Measurements from ENCODE around the gene SHANK2.

SHANK2 gene

GRCh38 chr11:71215425-71215965 is 36.9 kb downstream of the SHANK2 start:
- DNase-seq: no peak

DNA sequence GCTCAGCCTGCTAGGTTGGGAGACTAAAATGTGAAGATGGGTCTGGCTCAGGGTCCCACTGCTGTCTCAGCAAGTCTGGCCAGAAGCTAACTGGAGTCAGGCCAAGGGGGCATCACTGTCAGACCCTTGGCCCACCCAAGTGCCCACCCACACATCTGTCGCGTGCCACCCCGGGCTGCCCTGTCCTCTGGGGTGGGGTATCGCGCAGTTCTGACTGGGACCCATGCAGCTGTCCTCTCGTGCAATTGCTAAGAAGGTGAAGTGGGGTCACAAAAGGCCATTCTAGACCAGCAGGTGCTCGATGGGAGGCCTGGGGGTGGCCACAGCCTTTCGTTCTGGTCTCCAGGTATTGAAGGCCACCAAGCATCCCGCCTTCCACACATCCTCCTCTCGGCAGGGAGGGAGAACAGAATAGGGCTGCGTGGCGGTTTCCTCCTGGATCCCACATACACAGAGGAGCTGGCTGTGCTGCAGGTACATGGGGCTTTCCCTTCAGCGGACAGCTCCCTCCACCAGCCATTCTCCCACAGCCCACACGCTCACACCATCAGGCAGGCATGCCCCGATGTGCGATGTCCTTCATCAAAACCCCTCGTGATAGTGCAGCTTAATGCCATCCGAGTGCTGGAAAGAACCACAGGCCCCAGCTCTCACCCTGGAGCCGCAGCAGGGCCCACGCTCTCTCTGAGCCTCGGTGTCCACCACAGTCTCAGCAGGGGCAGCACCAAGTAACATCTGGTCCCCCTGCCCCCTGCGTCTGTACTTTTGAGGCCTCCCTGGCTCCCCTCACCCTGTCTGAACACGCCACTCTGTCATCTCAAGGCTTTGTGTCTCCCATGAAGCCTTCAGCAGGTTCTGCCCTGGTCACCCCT is 37.6 kb downstream of the SHANK2 start:
- DNase-seq: no peak

DNA sequence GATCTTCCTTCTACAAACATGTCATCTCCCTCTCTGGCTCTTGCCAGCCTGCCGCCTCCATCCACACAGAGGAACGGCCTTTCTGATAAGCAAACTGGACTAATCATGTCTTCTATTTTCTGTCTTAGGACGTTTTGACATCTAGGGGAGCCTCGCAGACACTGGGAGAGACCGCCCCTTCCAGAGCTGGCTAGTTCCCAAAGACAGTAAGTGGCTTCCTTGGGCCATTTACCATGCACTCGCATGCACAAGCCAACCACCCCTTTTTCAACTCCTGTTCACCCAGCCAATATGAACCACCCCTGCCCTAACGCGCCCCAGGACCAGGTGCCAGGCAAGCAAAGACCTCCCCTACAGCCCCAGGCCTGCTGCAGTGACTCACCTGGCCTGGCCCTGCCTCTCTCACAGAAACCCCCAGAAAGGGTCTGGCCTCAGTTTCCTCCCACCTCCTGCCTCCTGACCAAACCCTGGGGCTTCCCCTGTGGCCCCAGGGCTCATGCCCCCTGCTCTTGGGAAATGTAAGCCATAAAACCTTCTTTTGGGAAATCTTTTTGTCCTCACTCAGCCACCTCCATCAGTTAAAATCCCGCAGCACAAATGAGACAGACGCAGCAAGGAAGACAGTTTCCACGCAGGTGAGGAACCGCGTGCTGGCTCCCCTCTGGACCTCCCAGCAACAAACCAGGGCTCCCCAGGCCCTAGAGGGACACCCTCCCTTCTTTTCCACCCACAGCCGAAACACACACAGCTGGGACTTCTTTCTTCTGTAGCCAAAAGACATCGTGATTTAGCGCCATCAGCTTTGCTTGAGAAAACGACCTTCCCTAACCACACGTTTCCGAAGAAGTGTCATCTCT is 38.5 kb downstream of the SHANK2 start:
- DNase-seq: no peak

- DNase-seq: no peak
Observed at GRCh38 chr11:71212871-71213559, 39.4 kb downstream of the SHANK2 start.

DNA sequence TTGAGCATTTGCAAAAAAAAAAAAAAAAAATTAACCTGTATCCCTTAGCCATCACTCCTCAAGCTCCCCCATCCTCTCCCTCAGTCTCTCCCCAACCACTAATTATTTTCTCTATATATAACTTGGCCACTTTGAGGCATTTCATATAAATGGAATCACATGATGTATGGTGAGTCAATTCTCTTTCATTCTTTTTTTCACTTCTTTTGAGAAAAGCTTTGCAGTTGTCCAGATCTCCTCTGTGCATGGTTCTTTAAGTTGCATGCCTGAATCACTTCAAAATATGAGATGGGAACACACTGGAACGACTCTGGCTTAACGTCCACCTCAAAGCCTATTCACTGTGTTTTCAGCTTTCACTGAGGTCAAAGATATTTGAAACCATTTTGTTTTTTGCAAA is 40.7 kb downstream of the SHANK2 start:
- no peak for DNase-seq

DNA sequence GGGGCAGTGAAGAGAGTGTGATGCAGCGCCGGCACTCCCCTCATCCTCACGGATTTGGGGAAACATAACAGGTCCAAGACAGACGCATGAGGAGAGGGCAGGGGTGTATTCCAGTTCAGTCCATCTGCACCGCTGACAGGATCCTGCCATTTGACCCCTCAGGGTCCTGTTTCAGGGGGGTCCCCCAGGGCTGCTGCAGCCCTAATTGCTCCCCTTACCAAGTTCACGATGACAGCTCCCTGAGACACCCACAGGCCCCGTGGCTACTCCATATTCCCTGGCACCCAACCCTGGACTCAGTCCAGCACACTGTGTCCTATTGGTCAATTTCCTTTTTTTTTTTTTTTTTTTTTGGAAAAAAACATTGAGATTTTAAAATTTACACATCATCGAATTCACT is 41.5 kb downstream of the SHANK2 start:
- no peak for DNase-seq

GRCh38 chr11:71209656-71210055 is 42.7 kb downstream of the SHANK2 start:
- no peak for DNase-seq

DNA sequence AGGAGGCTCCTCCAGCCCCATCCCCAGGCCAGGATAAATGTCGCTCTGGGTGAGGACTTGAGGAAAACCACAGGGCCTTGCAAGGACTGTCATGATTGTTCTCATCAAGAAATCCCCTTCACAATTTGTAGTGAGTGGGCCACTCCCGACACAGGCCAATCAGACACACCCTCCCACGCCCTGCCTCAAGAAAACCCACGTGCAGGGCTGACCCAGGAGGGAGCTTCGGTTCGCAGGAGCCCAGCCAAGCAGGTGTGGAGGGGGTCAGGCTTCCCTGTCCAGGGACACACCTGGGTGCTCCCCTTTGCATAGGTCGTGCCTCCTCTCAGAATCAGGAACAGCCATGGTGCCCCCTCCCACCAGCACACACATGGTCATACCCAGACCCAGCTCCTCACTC is 43.2 kb downstream of the SHANK2 start:
- DNase-seq: no peak

DNA sequence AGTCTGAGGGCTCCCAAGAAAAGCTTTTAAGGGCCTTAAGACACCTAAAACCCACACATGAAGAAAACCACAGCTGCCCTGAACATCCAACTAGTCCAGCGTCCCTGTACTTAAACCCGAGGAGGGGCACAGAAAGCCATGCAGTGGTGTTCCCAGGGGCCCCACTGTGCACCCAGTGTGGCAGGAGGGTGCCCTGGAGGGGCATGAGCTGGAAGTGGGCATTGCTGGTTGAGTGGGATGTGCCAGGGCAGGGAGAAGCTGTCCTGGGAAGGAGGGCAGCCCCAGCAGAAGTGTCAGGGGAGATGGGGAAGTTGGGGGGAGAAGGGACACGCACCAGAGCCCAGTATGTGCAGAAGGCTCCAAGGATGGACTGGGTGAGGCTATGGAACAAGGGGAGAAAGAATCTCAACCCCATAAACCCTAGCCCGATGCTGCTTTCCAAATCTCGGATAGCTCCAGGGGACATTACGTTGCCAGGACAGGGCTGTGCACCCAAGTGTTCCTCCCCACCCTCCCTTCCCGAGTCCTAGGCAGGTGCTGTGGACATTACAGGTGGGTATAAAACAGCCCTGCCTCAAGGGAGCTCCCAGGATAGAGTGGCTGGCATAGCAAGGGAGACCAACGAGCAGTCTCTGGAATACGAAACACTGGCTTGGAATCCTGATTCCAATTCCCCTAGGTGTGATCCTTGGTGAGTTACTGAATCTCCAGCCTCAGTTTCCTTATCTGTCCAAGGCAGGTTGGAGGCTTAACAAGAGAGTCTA is 44.2 kb downstream of the SHANK2 start:
- DNase-seq: no peak

DNA sequence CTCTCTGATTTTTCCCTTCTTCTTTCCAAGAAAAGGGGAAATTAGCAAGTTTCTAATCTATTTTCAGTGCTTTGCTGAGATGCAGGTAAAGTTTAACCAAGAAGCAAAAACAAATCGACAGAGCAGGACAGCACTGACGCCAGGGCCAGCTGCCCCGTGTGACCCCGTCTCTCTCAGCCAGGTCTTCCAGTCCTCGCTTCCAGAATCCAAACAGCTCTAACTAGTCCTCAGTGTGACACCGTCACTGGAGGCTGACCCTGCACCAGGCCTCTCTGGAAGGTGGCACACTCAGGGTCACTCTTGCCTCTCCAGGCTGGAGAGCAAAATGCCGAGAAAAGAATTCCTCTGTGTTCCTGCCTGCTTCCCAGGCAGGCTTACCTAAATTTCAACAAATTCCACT is 44.8 kb downstream of the SHANK2 start:
- DNase-seq: no peak

DNA sequence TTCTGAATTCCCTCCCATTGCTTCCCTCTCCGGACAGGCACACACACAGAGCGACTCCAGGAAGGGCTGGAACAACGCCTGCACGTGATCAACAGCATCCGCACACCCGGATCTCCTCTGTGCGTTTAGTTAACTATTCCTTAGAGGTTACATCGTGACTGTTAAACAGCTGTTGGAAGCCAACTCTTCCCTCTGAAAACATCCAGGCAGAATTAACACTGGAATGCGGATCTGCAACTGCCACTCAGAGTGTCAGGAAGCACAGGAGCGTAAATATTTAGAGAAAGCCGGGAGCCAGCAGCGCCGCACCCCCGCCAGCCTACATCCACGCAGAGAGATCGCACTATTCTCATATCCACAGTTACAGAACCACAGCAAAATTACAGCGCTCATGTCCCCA is 46.2 kb downstream of the SHANK2 start:
- no peak for DNase-seq

DNA sequence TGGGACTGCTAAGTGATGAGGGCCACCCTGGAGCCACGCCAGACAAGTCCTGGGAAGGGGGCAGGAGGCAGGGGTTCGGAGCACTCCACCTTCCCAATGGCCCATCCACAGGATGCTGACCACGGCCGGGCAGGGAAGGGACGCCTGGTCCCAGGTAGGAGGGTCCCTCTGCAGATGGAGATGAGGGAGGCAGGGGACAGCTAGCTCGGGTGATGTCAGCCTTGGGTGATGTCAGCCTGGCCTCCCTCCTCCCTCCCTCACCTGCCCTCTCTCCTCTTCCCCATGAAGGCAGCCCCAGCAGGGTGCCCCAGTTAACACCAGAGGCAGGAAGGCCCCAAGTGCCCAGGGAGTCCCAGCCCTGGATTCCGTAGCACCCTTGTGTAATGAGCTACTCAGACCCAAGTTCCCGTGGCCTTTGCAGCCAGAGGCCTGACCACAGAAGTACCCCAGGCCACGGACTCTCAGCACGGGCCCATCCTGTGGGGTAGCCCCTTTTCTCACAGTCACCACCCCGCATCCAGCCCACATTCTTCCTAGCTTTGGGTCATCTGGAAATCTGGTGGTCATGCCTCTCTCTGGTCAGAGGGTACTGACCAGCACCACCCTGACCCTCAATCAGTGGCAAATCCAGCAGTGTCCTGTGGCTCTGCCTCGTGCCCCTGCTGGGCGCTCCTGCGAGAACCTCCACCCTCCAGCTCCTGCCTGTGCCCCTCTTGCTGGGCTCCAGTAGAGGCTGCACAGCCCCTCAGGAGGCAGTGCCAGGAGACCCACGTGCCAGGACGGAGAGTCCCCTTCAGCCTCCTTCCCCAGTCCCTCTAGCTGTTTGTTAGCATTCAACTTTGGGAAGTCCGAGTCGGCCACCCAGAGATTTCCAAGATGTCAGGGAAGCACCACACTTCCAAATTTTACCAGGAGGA is 47.4 kb downstream of the SHANK2 start:
- no peak for DNase-seq

- no peak for DNase-seq
Observed at GRCh38 chr11:71204294-71204693, 48.1 kb downstream of the SHANK2 start.

DNA sequence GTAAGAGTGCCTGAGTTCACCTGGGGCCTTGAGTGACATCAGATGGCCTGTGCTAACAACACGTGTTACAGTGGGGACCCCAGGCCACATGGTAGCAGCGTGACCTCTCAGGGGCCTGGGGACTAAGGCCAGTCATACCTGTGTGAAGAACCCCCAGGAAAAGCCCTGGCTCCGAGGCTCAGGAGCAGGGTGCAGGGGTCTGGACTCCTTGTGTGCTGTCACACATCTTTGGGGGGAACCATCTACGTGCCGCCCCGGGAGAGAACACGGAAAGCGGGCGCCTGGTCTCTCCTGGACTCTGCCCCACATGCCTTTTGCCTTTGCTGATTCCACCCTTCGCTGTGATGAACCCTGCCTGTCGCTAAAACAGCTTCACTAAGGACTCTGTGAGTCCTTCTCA is 48.7 kb downstream of the SHANK2 start:
- no peak for DNase-seq

GRCh38 chr11:71202966-71203365 is 49.4 kb downstream of the SHANK2 start:
- no peak for DNase-seq

DNA sequence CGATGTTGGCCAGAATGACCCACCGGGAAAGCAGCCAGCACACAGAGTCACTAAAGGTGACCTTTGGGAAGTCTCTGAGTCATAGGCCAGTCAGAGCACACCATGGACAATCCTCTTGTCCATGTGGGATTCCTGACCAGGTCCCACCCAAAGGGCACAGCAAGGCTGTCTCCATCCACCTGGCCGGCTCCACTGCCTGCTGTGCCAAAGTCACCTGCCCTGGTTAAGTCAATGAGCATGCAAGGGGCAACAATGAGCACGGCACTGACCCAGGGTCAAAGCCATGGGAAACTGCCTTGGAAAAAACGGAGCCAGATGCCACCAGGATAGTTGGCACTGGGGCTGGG is 49.8 kb downstream of the SHANK2 start:
- no peak for DNase-seq

Measured in SIG-M5 (cell line).